Measurements from ENCODE around the gene ARSB. TPM values are rescaled to one million over a fixed set of nuclear protein-coding genes. Genes with fewer than 3 reads are reported as not detected.

ARSB gene
- total and polyA plus RNA-seq, 12 donors = 1.9 to 24.5 (median 14.5) TPM

GRCh38 chr5:78838753-78839152 lies 146.4 kb downstream of the ARSB start:
- no peaks in the 10 kb centered on the region for H3K4me1 ChIP-seq (replicated peaks in 1 of 2)
- no peaks in the 10 kb centered on the region for H3K9me3 ChIP-seq (replicated peaks in 1 of 3)
- H3K27ac ChIP-seq = no peak overlapping the region
- H3K36me3 ChIP-seq (replicated peaks in 1 of 2) = no peaks in the 10 kb centered on the region
- H3K4me3 ChIP-seq = no peak overlapping the region
- intact Hi-C loops (cut with DNase I) = no loop called here
- DNase-seq = no peak
- TF ChIP-seq POLR2A (IDR thresholded peaks at IDR 0.05) (no peak), CTCF (IDR thresholded peaks at IDR 0.05) (no peak)
- WGBS, 4 donors = 95 to 98% (median 97%) methylated on average over 3 of the region's 3 CpGs
- H3K27me3 ChIP-seq = no peaks in the 10 kb centered on the region

DNA sequence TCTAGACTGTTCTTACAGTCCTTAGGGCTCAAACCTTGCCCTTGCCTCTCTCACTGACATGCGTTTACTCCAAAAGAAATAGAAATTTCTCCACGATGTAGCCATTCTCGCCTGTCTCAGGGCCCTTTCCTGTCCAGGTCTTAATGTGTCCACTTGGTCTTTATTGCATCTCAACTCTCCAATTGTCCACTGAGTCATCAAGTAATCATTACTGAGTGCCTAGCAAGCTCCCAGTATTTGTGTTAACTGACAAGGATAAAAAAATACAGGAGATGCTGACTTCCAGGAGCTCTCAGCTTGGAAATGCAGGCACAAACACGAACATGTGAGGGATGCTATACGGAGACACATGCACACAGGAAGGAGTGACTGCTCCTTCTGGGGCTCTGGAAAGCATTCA lies 147.3 kb downstream of the ARSB start:
- H3K9me3 ChIP-seq (replicated peaks in 1 of 3) = no peaks in the 10 kb centered on the region
- 91 to 95% (median 94%) methylated on average over 5 of the region's 5 CpGs for WGBS, 4 donors
- no peak for DNase-seq
- H3K36me3 ChIP-seq (replicated peaks in 1 of 2) = no peaks in the 10 kb centered on the region
- no peak overlapping the region for H3K27ac ChIP-seq
- H3K4me3 ChIP-seq = no peak overlapping the region
- H3K4me1 ChIP-seq (replicated peaks in 1 of 2) = no peaks in the 10 kb centered on the region
- TF ChIP-seq POLR2A (IDR thresholded peaks at IDR 0.05) (no peak), CTCF (IDR thresholded peaks at IDR 0.05) (no peak)
- no peaks in the 10 kb centered on the region for H3K27me3 ChIP-seq
- intact Hi-C loops (cut with DNase I) = no loop called here

DNA sequence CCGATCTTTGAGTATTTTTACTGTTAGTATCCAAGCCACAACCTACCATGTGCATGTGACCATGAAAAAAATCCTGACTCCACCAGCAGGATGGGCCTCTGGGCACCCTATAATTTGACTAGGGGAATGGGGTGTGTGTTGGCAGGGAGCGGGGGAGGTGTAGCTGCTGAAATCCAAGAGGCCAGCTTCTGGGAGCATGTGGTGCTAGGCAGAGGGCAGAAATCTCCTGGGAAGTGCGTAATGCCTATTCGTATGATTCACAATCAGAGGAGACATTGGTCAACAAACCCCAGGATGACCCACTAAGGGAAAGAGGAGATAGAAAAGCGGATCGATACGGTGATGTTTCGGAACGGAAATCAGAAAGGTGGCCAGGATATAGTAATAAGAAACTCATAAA lies 149.9 kb downstream of the ARSB start:
- Histone ChIP-seq H3K36me3 (replicated peaks in 1 of 2) (no peaks in the 10 kb centered on the region), H3K27ac (no peak overlapping the region), H3K27me3 (no peaks in the 10 kb centered on the region), H3K9me3 (replicated peaks in 1 of 3) (no peaks in the 10 kb centered on the region), H3K4me1 (replicated peaks in 1 of 2) (no peaks in the 10 kb centered on the region), H3K4me3 (no peak overlapping the region)
- WGBS, 4 donors = 87 to 98% (median 95%) methylated on average over 9 of the region's 9 CpGs
- intact Hi-C loops (cut with DNase I) = no loop called here
- no peak for DNase-seq
- TF ChIP-seq CTCF (IDR thresholded peaks at IDR 0.05) (no peak), POLR2A (IDR thresholded peaks at IDR 0.05) (no peak)

- no peak overlapping the region for H3K27ac ChIP-seq
- no peaks in the 10 kb centered on the region for H3K36me3 ChIP-seq (replicated peaks in 1 of 2)
- TF ChIP-seq POLR2A (IDR thresholded peaks at IDR 0.05) = no peak
- TF ChIP-seq CTCF (IDR thresholded peaks at IDR 0.05) = no peak
- no peak overlapping the region for H3K4me3 ChIP-seq
- H3K27me3 ChIP-seq = no peaks in the 10 kb centered on the region
- no peak for DNase-seq
- no peaks in the 10 kb centered on the region for H3K9me3 ChIP-seq (replicated peaks in 1 of 3)
- no peaks in the 10 kb centered on the region for H3K4me1 ChIP-seq (replicated peaks in 1 of 2)
- intact Hi-C loops (cut with DNase I) = no loop called here
- WGBS, 4 donors = 80 to 98% (median 86%) methylated on average over 3 of the region's 3 CpGs
Measured at GRCh38 chr5:78833284-78833683, 151.8 kb downstream of the ARSB start.
